GM23338 (cell line): ENCODE measurements around the gene SH2D3C. TPM values are rescaled to one million over a fixed set of nuclear protein-coding genes. Genes with fewer than 3 reads are reported as not detected.

Source experiments
- ATAC-seq: fragments of 200-7000 bp; cut with Tn5 transposase; 3 replicates; pipeline ENCODE4 v1.9.1; 2020
- DNase-seq: peaks from one replicate; pipeline ENCODE4 v3.0.0-alpha.2; 2015; ENCODE audit warnings: low spot score
- H2AFZ ChIP-seq: fragments of 200-600 bp; sonication (generic); 2 replicates; pipeline ENCODE4 v1.8.0; 2016; ENCODE audit warnings: antibody characterized with exemption, mild to moderate bottlenecking, moderate library complexity
- H3F3A ChIP-seq: fragments of 200-600 bp; sonication (generic); replicated peaks from 2 replicates; pipeline ENCODE4 v1.8.0; 2017; ENCODE audit warnings: antibody characterized with exemption, mixed run types, low read depth
- H3K27ac ChIP-seq: fragments of 200-600 bp; sonication (generic); 2 replicates; pipeline ENCODE4 v1.6.1; 2016; ENCODE audit warnings: low read depth
- H3K27me3 ChIP-seq: fragments of 200-600 bp; sonication (generic); 2 replicates; pipeline ENCODE4 v1.8.0; 2016; ENCODE audit warnings: mild to moderate bottlenecking, mixed run types, moderate library complexity; ENCODE audit not compliant: insufficient read depth
- H3K36me3 ChIP-seq: fragments of 200-600 bp; sonication (generic); 2 replicates; pipeline ENCODE4 v1.8.0; 2016; ENCODE audit warnings: mild to moderate bottlenecking; ENCODE audit not compliant: insufficient read depth
- H3K4me1 ChIP-seq: fragments of 200-600 bp; sonication (generic); 2 replicates; pipeline ENCODE4 v1.8.0; 2016; ENCODE audit warnings: mild to moderate bottlenecking, moderate library complexity; ENCODE audit not compliant: insufficient read depth
- H3K4me2 ChIP-seq: fragments of 200-600 bp; sonication (generic); 2 replicates; pipeline ENCODE4 v1.7.1; 2017; ENCODE audit warnings: mixed run types
- H3K4me3 ChIP-seq: fragments of 200-600 bp; sonication (generic); 2 replicates; pipeline ENCODE4 v1.6.1; 2016; ENCODE audit warnings: mixed run types
- H3K79me2 ChIP-seq: fragments of 200-600 bp; sonication (generic); replicated peaks from 2 replicates; pipeline ENCODE4 v1.8.0; 2017; ENCODE audit warnings: mild to moderate bottlenecking; ENCODE audit not compliant: insufficient read depth
- H3K9me2 ChIP-seq: fragments of 200-600 bp; sonication (generic); 2 replicates; pipeline ENCODE4 v1.8.0; 2017; ENCODE audit not compliant: insufficient read depth
- H4K20me1 ChIP-seq: fragments of 200-600 bp; sonication (generic); replicated peaks from 2 replicates; pipeline ENCODE4 v1.8.0; 2017; ENCODE audit warnings: mild to moderate bottlenecking; ENCODE audit not compliant: insufficient read depth
- H3K27ac Mint-ChIP-seq: 2 replicates; pipeline ENCODE4 v1.8.0; 2020; ENCODE audit warnings: inconsistent platforms, mild to moderate bottlenecking, moderate library complexity, mixed read lengths
- H3K27me3 Mint-ChIP-seq: 3 replicates; pipeline ENCODE4 v1.8.0; 2022; ENCODE audit warnings: low read depth, mild to moderate bottlenecking, moderate library complexity, mixed read lengths, inconsistent platforms; ENCODE audit not compliant: insufficient read depth, poor library complexity
- H3K36me3 Mint-ChIP-seq: 3 replicates; pipeline ENCODE4 v1.8.0; 2021; ENCODE audit warnings: low read depth, mild to moderate bottlenecking, inconsistent platforms, moderate library complexity, mixed read lengths
- H3K4me1 Mint-ChIP-seq: 3 replicates; pipeline ENCODE4 v1.8.0; 2020; ENCODE audit warnings: mild to moderate bottlenecking, inconsistent platforms, mixed read lengths
- H3K4me3 Mint-ChIP-seq: 3 replicates; pipeline ENCODE4 v1.8.0; 2021; ENCODE audit warnings: moderate library complexity, mild to moderate bottlenecking, inconsistent platforms, mixed read lengths
- H3K9me3 Mint-ChIP-seq: 3 replicates; pipeline ENCODE4 v1.8.0; 2020; ENCODE audit warnings: moderate library complexity, mild to moderate bottlenecking, inconsistent platforms, mixed read lengths
- CREB1 ChIP-seq: fragments of 250-450 bp; sonication (Bioruptor Pico); IDR thresholded peaks from 2 replicates; pipeline ENCODE4 v1.5.0; 2020; ENCODE audit warnings: low read depth, mild to moderate bottlenecking, moderate library complexity
- EZH2phosphoT487 ChIP-seq: fragments of 200-600 bp; sonication (generic); IDR thresholded peaks from one replicate; pipeline ENCODE4 v1.8.1; 2018; ENCODE audit warnings: antibody characterized with exemption; ENCODE audit not compliant: unreplicated experiment
- POLR2AphosphoS5 ChIP-seq: IDR thresholded peaks from 2 replicates; pipeline ENCODE4 v1.6.1; 2016; ENCODE audit warnings: antibody characterized with exemption, low read depth
- STAT1 ChIP-seq: IDR thresholded peaks from one replicate; pipeline ENCODE4 v1.6.1; 2016; ENCODE audit warnings: antibody characterized with exemption; ENCODE audit not compliant: unreplicated experiment
- polyA plus RNA-seq: library from polyadenylated mRNA; unstranded; fragments of >200 nt; fragmentation: Nextera tagmentation; extraction: Ambion mirVana; gene quantifications from 2 replicates; pipeline ENCODE4 v1.2.1, GENCODE V29; 2016
- total RNA-seq: library from RNA; depleted of rRNA; stranded (reverse); fragments of >200 nt; shearing (Covaris generic); gene quantifications from 2 replicates; pipeline ENCODE4 v1.2.3, GENCODE V29; 2014
- TF ChIP-seq, protein P1 (sequence below): fragments of 250-450 bp; sonication (Bioruptor Pico); IDR thresholded peaks from 2 replicates; pipeline ENCODE4 v1.5.0; 2020; ENCODE audit warnings: mild to moderate bottlenecking, moderate library complexity
- TF ChIP-seq, protein P2 (sequence below), 2 experiments: fragments of 200-600 bp in 1 of 2; sonication (generic) in 1 of 2; conservative IDR thresholded peaks; 2 replicates each; pipeline versions ENCODE4 v1.5.1 to v1.6.1; 2016 to 2017; ENCODE audit warnings: antibody characterized with exemption in 2 of 2, low read depth in 2 of 2, mild to moderate bottlenecking in 2 of 2, moderate library complexity in 1 of 2

The SH2D3C gene
- total and polyA plus RNA-seq, 2 experiments from 2014 or later: 4.2 to 4.5 TPM

DNA sequence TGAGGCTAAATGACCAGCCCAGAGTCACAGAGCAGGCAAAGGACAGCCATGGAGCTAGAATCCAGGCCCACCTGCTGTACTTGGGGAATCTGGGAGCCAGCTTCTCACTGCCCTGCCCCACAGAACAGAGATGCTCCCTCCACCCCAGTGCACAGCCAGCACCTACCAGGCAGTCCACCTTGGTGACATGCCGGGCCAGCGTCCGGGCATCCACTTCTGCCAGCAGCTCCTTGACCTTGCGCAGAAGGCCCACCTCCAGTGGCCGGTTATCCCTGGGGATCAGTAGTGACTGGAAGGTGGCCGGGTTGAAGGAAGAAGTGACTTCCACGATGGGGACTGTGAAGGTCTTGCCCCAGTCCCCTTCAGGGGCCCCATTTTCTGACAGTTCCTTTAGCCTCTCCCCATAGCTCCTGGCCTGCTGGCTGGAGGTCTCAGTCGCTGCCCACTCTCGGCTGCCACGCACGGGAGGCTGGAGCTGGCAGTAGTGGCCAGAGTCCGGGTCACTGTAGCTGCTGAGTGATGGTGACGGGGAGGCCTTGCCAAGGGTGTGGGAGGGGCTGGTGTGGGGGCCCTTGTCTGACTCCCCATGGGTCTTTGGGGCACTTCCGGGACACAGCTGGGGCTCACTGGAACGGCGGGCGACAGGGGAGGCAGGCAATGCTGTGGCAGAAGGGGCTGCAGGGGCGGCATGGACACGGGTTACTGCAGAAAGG is 33.9 kb downstream of the SH2D3C start (continued):
- no peak for TF ChIP-seq EZH2phosphoT487
- TF ChIP-seq CREB1: no peak
- TF ChIP-seq, protein P1, sequence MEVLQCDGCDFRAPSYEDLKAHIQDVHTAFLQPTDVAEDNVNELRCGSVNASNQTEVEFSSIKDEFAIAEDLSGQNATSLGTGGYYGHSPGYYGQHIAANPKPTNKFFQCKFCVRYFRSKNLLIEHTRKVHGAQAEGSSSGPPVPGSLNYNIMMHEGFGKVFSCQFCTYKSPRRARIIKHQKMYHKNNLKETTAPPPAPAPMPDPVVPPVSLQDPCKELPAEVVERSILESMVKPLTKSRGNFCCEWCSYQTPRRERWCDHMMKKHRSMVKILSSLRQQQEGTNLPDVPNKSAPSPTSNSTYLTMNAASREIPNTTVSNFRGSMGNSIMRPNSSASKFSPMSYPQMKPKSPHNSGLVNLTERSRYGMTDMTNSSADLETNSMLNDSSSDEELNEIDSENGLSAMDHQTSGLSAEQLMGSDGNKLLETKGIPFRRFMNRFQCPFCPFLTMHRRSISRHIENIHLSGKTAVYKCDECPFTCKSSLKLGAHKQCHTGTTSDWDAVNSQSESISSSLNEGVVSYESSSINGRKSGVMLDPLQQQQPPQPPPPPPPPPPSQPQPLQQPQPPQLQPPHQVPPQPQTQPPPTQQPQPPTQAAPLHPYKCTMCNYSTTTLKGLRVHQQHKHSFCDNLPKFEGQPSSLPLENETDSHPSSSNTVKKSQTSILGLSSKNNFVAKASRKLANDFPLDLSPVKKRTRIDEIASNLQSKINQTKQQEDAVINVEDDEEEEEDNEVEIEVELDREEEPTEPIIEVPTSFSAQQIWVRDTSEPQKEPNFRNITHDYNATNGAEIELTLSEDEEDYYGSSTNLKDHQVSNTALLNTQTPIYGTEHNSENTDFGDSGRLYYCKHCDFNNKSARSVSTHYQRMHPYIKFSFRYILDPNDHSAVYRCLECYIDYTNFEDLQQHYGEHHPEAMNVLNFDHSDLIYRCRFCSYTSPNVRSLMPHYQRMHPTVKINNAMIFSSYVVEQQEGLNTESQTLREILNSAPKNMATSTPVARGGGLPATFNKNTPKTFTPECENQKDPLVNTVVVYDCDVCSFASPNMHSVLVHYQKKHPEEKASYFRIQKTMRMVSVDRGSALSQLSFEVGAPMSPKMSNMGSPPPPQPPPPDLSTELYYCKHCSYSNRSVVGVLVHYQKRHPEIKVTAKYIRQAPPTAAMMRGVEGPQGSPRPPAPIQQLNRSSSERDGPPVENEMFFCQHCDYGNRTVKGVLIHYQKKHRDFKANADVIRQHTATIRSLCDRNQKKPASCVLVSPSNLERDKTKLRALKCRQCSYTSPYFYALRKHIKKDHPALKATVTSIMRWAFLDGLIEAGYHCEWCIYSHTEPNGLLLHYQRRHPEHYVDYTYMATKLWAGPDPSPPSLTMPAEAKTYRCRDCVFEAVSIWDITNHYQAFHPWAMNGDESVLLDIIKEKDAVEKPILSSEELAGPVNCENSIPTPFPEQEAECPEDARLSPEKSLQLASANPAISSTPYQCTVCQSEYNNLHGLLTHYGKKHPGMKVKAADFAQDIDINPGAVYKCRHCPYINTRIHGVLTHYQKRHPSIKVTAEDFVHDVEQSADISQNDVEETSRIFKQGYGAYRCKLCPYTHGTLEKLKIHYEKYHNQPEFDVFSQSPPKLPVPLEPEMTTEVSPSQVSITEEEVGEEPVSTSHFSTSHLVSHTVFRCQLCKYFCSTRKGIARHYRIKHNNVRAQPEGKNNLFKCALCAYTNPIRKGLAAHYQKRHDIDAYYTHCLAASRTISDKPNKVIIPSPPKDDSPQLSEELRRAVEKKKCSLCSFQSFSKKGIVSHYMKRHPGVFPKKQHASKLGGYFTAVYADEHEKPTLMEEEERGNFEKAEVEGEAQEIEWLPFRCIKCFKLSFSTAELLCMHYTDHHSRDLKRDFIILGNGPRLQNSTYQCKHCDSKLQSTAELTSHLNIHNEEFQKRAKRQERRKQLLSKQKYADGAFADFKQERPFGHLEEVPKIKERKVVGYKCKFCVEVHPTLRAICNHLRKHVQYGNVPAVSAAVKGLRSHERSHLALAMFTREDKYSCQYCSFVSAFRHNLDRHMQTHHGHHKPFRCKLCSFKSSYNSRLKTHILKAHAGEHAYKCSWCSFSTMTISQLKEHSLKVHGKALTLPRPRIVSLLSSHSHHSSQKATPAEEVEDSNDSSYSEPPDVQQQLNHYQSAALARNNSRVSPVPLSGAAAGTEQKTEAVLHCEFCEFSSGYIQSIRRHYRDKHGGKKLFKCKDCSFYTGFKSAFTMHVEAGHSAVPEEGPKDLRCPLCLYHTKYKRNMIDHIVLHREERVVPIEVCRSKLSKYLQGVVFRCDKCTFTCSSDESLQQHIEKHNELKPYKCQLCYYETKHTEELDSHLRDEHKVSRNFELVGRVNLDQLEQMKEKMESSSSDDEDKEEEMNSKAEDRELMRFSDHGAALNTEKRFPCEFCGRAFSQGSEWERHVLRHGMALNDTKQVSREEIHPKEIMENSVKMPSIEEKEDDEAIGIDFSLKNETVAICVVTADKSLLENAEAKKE (CRISPR knock-in tag): no peak
- TF ChIP-seq POLR2AphosphoS5: no peak
- no peak for TF ChIP-seq STAT1

DNA sequence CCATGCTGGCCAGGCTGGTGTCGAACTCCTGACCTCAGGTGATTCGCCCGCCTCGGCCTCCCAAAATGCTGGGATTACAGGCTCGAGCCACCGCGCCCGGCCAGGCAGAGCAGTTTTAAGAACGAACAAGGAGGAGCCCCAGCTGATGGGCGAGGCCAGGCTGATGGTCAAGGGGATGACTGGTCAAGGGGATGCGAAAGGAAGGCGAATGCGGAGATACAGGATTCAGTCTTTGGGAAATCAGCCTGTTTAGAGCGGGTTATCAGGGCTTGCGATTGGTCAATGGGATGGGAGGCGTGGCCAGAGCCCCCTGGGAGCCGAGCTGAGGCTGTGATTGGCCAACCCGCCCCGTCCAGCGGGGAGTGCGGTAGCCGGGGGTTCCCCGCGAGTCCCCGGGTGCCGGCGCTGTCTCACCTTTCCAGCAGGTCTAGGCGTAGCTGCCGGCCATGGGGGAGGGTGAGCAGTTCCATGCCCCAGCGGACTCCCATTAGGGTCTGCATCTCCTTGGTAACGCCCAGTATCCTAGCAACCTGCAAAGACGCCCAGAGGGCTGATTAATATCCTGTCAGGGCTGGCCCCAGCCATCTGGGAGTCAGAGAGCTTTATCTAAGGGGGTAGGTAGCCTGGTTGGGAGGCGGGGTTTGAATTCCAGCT is 35.9 kb downstream of the SH2D3C start:
- TF ChIP-seq, protein P2, sequence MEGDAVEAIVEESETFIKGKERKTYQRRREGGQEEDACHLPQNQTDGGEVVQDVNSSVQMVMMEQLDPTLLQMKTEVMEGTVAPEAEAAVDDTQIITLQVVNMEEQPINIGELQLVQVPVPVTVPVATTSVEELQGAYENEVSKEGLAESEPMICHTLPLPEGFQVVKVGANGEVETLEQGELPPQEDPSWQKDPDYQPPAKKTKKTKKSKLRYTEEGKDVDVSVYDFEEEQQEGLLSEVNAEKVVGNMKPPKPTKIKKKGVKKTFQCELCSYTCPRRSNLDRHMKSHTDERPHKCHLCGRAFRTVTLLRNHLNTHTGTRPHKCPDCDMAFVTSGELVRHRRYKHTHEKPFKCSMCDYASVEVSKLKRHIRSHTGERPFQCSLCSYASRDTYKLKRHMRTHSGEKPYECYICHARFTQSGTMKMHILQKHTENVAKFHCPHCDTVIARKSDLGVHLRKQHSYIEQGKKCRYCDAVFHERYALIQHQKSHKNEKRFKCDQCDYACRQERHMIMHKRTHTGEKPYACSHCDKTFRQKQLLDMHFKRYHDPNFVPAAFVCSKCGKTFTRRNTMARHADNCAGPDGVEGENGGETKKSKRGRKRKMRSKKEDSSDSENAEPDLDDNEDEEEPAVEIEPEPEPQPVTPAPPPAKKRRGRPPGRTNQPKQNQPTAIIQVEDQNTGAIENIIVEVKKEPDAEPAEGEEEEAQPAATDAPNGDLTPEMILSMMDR (conservative IDR thresholded peaks at IDR 0.05; ENCODE audit: low read depth in 2 of 2): peak in 1 of 2 experiments; percentile 32; a peak in 1 of 4 replicates
- TF ChIP-seq STAT1: no peak
- Mint-ChIP-seq H3K36me3 (no peaks in the 10 kb centered on the region), H3K27me3 (peaks cover 5% of the 10 kb centered on the region), H3K9me3 (no peaks in the 10 kb centered on the region), H3K27ac (peak overlapping the region; percentile 80), H3K4me1 (peaks cover 6% of the 10 kb centered on the region; the same call in 2 of the 3 replicates), H3K4me3 (peak overlapping the region; percentile 85)
- DNase-seq (peak; percentile 97), ATAC-seq (peak; percentile 84)
- Histone ChIP-seq H2AFZ (peak overlapping the region; percentile 85; the same call in 1 of the 2 replicates), H3K36me3 (no peaks in the 10 kb centered on the region), H3K4me1 (no peaks in the 10 kb centered on the region; the same call in 1 of the 2 replicates), H3K4me2 (peak overlapping the region; percentile 95), H3K9me2 (no peaks in the 10 kb centered on the region), H3K4me3 (peak overlapping the region; percentile 80), H3F3A (0 out of 2 replicates have a peak, but pooled peaks cover 6% of the 10 kb centered on the region), H3K27ac (peak overlapping the region; percentile 90), H4K20me1 (no peaks in the 10 kb centered on the region; the same call in 1 of the 2 replicates), H3K79me2 (no peaks in the 10 kb centered on the region), H3K27me3 (no peaks in the 10 kb centered on the region)
